ENCODE measurements around the gene SPTSSA. TPM values are rescaled to one million over a fixed set of nuclear protein-coding genes. Genes with fewer than 3 reads are reported as not detected.
"Not testable (repeated sequence)": the region's sequence is repeated elsewhere in the genome, so short reads cannot be mapped to it uniquely, and the experiment has no call there.

SPTSSA gene
- total RNA-seq, 1 donor from 2014 or later, result 26.6 TPM

DNA sequence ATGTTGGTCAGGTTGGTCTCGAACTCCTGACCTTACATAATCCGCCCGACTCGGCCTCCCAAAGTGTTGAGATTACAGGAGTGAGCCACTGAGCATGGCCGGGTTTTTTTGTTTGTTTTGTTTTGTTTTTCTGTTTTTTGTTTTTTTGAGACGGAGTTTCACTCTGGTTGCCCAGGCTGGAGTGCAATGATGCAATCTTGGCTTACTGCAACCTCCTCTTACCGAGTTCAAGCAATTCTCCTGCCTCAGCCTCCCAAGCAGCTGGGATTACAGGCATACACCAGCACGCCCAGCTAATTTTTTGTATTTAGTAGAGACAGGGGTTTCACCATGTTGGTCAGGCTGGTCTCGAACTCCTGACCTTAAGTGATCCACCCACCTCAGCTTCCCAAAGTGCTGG, 42.0 kb upstream of the SPTSSA start:
- not testable (repeated sequence) for H3K36me3 Mint-ChIP-seq (ENCODE audit: low read depth, unreplicated experiment); H3K9me3 ChIP-seq (ENCODE audit: insufficient read depth, low read depth, low read length); H3K27me3 Mint-ChIP-seq (ENCODE audit: low read depth, unreplicated experiment); H3K27ac Mint-ChIP-seq (ENCODE audit: unreplicated experiment); H3K27ac ChIP-seq (ENCODE audit: low read depth, low read length); H4K20me1 ChIP-seq (ENCODE audit: insufficient read depth, low read length); H3K27me3 ChIP-seq (ENCODE audit: insufficient read depth, low read length); H3K4me2 ChIP-seq (ENCODE audit: low read length); H3K9me3 Mint-ChIP-seq (ENCODE audit: unreplicated experiment); H3K79me2 ChIP-seq (ENCODE audit: insufficient read depth, low read length); H2AFZ ChIP-seq (ENCODE audit: low read depth, low read length); H3K9ac ChIP-seq (ENCODE audit: low read length); DNase-seq (ENCODE audit: low read depth); H3K4me3 Mint-ChIP-seq (ENCODE audit: unreplicated experiment); FAIRE-seq; H3K36me3 ChIP-seq (ENCODE audit: insufficient read depth, low read length); H3K4me3 ChIP-seq (ENCODE audit: insufficient read depth, low read depth, low read length)
- peaks cover 15% of the 10 kb centered on the region for H3K4me1 Mint-ChIP-seq (ENCODE audit: low read depth, unreplicated experiment)
- peaks cover 18% of the 10 kb centered on the region for H3K4me1 ChIP-seq (ENCODE audit: insufficient read depth, low read length)

- H3K4me3 Mint-ChIP-seq (ENCODE audit: unreplicated experiment), result no peak overlapping the region
These were observed 40.6 kb upstream of the SPTSSA start for GRCh38 chr14:34502545-34503225.

GRCh38 chr14:34502001-34502400, 40.0 kb upstream of the SPTSSA start:
- Histone ChIP-seq H3K4me3 (ENCODE audit: insufficient read depth, low read depth, low read length) (no peak overlapping the region), H3K4me1 (ENCODE audit: insufficient read depth, low read length) (peaks cover 28% of the 10 kb centered on the region), H3K9me3 (ENCODE audit: insufficient read depth, low read depth, low read length) (no peaks in the 10 kb centered on the region), H3K27ac (ENCODE audit: low read depth, low read length) (peak overlapping the region; percentile 44), H3K27me3 (ENCODE audit: insufficient read depth, low read length) (no peaks in the 10 kb centered on the region), H3K9ac (ENCODE audit: low read length) (no peak overlapping the region), H2AFZ (ENCODE audit: low read depth, low read length) (no peak overlapping the region), H3K36me3 (ENCODE audit: insufficient read depth, low read length) (no peaks in the 10 kb centered on the region), H3K79me2 (ENCODE audit: insufficient read depth, low read length) (no peaks in the 10 kb centered on the region), H3K4me2 (ENCODE audit: low read length) (peak overlapping the region; percentile 47), H4K20me1 (ENCODE audit: insufficient read depth, low read length) (no peaks in the 10 kb centered on the region)
- no peaks in the 10 kb centered on the region for H3K27me3 Mint-ChIP-seq (ENCODE audit: low read depth, unreplicated experiment)
- H3K4me3 Mint-ChIP-seq (ENCODE audit: unreplicated experiment), result no peak overlapping the region
- peaks cover 23% of the 10 kb centered on the region for H3K4me1 Mint-ChIP-seq (ENCODE audit: low read depth, unreplicated experiment)
- no peaks in the 10 kb centered on the region for H3K36me3 Mint-ChIP-seq (ENCODE audit: low read depth, unreplicated experiment)
- no peak for TF ChIP-seq EZH2 (IDR thresholded peaks at IDR 0.05; ENCODE audit: insufficient read depth, low read length)
- TF ChIP-seq, protein P1, sequence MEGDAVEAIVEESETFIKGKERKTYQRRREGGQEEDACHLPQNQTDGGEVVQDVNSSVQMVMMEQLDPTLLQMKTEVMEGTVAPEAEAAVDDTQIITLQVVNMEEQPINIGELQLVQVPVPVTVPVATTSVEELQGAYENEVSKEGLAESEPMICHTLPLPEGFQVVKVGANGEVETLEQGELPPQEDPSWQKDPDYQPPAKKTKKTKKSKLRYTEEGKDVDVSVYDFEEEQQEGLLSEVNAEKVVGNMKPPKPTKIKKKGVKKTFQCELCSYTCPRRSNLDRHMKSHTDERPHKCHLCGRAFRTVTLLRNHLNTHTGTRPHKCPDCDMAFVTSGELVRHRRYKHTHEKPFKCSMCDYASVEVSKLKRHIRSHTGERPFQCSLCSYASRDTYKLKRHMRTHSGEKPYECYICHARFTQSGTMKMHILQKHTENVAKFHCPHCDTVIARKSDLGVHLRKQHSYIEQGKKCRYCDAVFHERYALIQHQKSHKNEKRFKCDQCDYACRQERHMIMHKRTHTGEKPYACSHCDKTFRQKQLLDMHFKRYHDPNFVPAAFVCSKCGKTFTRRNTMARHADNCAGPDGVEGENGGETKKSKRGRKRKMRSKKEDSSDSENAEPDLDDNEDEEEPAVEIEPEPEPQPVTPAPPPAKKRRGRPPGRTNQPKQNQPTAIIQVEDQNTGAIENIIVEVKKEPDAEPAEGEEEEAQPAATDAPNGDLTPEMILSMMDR (IDR thresholded peaks at IDR 0.05; ENCODE audit: insufficient read depth, low read depth, low read length), result no peak
- FAIRE-seq (no peak), DNase-seq (ENCODE audit: low read depth) (peak; percentile 36)
- peak overlapping the region; percentile 43 for H3K27ac Mint-ChIP-seq (ENCODE audit: unreplicated experiment)
- no peaks in the 10 kb centered on the region for H3K9me3 Mint-ChIP-seq (ENCODE audit: unreplicated experiment)

More at GRCh38 chr14:34502545-34503225, 40.6 kb upstream of the SPTSSA start:
- no peaks in the 10 kb centered on the region for H3K79me2 ChIP-seq (ENCODE audit: insufficient read depth, low read length)
- no peaks in the 10 kb centered on the region for H4K20me1 ChIP-seq (ENCODE audit: insufficient read depth, low read length)
- H3K27ac Mint-ChIP-seq (ENCODE audit: unreplicated experiment), result no peak overlapping the region
- H2AFZ ChIP-seq (ENCODE audit: low read depth, low read length), result peak overlapping the region; percentile 2
- no peaks in the 10 kb centered on the region for H3K27me3 ChIP-seq (ENCODE audit: insufficient read depth, low read length)
- H3K4me3 ChIP-seq (ENCODE audit: insufficient read depth, low read depth, low read length), result no peak overlapping the region
- peaks cover 16% of the 10 kb centered on the region for H3K4me1 Mint-ChIP-seq (ENCODE audit: low read depth, unreplicated experiment)
- DNase-seq (ENCODE audit: low read depth) (peak; percentile 63), FAIRE-seq (no peak)
- no peaks in the 10 kb centered on the region for H3K9me3 ChIP-seq (ENCODE audit: insufficient read depth, low read depth, low read length)
- H3K36me3 ChIP-seq (ENCODE audit: insufficient read depth, low read length), result no peaks in the 10 kb centered on the region
- peak overlapping the region; percentile 47 for H3K4me2 ChIP-seq (ENCODE audit: low read length)
- H3K27me3 Mint-ChIP-seq (ENCODE audit: low read depth, unreplicated experiment), result no peaks in the 10 kb centered on the region
- no peak for TF ChIP-seq EZH2 (IDR thresholded peaks at IDR 0.05; ENCODE audit: insufficient read depth, low read length)
- TF ChIP-seq, protein P1 (IDR thresholded peaks at IDR 0.05; ENCODE audit: insufficient read depth, low read depth, low read length), result no peak
- H3K36me3 Mint-ChIP-seq (ENCODE audit: low read depth, unreplicated experiment), result no peaks in the 10 kb centered on the region
- H3K9me3 Mint-ChIP-seq (ENCODE audit: unreplicated experiment), result no peaks in the 10 kb centered on the region
- peak overlapping the region; percentile 44 for H3K27ac ChIP-seq (ENCODE audit: low read depth, low read length)
- peaks cover 21% of the 10 kb centered on the region for H3K4me1 ChIP-seq (ENCODE audit: insufficient read depth, low read length)
- peak overlapping the region; percentile 43 for H3K9ac ChIP-seq (ENCODE audit: low read length)

All from astrocyte (in vitro differentiated cells and primary cell).